Measurements from ENCODE around the gene ENTPD8.
"Not testable (repeated sequence)": the region's sequence is repeated elsewhere in the genome, so short reads cannot be mapped to it uniquely, and the experiment has no call there.

The ENTPD8 gene

GRCh38 chr9:137393176-137394150 lies 47.7 kb downstream of the ENTPD8 start:
- DNase-seq (ENCODE audit: low read depth) = no peak

DNA sequence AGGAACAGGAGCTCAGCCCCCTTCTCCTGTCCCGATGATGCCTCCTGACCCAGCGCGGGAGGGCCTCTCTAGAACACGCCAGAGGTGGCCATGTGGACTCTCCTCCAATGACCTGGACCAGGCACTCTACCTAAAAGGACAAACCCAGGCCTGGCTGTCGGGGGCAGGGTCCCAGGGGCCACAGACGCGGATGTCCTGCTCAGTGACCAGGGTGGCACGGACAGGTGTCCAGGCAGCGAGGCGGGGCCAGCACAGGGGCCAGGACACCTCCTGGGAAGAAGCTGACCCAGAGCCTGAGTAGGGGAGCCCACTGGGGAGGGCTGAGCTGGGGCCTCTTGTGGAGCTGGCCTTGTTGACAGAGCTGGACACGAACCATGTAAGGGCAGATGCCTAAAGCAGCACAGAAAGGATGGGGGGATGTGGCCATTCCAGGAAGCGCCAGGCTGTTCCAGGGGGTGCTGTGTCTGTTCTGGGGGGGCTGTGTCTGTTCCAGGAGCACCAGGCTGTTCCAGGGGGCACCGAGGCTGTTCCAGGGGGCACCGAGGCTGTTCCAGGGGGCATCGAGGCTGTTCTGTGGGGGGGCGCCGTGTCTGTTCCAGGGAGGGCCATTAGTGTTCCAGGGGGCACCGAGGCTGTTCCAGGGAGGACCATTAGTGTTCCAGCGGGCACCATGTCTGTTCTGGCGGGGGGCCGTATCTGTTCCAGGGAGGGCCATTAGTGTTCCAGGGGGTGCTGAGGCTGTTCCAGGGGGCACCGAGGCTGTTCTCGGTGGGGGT lies 48.7 kb downstream of the ENTPD8 start:
- no peak for DNase-seq (ENCODE audit: low read depth)

- DNase-seq (ENCODE audit: low read depth) = no peak
Observed at GRCh38 chr9:137391411-137391754, 49.8 kb downstream of the ENTPD8 start.

DNA sequence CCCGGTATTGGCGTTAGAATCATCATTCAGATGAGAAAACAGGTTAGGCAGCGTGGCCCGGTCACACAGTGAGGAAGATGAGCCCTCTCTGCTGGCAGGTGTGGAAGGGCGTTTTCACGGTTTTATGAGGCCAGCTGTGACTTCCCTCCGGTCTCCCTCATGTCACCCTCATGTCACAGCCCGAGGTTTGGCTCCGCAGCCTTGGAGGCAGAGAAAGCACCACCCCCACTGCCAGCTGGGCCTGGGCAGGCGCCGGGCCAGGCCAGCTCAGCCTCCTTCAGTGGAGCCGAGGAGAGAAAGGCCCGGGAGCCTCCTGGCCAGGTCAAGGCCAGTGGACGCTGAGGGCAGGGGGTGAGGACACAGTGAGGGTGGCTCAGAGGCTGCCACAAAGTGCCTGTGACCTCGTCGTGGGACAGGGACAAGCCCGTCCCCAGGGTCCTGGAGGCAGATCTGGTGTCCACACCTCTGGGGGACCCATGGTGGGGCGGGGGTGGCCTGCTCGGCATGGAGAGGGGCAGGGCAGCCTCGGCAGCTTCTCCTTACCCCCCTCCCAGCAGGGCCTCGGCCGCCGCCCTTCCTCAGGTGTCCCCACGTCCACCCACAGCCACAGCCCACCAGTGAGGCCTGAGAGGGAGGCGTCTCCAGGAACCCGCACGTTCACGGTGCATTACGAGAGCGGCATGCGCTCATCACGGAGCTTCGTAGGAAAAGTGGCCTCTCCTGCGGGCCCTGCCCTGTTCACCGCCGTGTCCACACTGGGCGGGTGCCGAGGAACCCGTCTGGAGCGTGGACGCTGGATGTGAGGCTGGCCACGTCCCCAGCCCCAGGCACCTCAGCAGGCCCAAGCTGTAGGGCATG lies 50.4 kb downstream of the ENTPD8 start:
- DNase-seq (ENCODE audit: low read depth) = no peak

- DNase-seq (ENCODE audit: low read depth) = no peak
Observed at GRCh38 chr9:137389428-137389746, 51.8 kb downstream of the ENTPD8 start.

DNA sequence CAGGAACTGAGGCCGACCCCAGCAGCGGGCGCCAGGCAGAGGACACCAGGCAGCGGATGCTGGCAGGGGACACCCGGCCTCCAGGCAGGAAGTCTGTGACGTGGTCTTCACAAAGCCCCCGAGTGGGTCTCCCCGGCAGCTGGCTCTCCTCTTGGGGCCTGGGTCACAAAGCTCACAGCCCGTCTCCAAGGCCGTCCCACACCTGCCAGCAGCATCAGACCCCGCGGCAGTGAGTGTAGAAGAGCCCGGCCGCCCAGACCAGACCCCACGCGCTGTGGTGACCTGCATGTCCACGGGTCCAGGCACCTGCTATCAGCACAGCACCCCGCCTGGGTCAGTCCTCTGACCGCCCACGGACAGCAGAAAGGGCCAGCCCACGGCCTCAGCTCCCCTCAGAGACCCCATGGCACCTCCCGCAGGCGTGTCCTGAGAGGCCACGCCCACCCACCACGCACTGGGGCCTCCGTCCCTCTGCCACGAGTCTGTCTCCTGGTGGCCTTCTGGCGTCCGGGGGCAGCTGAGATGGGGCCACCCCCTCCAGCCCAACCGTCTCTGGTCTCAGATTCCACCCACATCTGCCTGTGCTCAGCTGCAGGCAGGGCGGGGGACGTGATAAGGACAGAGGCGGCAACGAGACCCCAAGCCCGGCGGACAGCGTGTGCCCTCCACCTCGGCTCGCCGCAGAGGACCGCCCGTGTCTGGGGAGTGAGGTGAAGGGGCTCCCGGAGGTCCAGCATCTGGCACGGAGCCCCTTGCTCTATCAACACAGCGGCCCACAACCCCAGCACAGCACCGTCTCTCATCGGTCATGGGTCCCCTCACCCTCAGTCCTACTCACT lies 52.3 kb downstream of the ENTPD8 start:
- DNase-seq (ENCODE audit: low read depth) = no peak

DNA sequence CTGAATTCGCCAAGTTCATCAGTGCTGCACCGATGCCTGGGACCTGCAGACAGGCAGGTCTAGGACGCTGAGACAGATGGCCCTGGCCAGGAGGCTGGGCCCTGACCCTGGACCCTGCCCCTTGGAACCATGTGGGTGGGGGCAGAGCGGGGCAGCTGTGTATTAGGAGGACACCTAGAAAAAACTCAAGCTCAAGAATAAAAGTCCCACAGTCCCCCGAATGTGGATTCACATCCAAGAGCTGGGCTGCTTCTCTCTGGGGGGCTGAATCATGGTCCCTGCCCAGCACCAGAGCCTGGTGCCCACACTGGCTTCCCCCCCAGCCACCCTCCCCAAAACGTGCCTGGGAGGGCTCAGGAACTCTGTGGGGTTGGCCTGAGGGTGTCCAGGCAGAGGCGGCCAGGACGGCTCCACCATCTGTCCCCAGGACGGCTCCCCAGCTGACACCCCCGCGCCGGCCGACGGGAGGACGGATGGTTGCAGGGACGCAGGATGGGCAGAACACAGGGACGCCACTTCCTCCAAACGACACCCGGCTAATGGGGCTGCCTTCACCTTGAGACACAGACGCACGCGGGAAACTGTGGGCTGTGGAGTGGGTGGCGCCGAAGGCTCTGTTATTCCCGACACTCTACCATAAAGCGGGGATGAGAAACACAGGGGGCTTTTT lies 53.1 kb downstream of the ENTPD8 start:
- no peak for DNase-seq (ENCODE audit: low read depth)

- DNase-seq (ENCODE audit: low read depth) = no peak
Observed at GRCh38 chr9:137387114-137387890, 53.9 kb downstream of the ENTPD8 start.

DNA sequence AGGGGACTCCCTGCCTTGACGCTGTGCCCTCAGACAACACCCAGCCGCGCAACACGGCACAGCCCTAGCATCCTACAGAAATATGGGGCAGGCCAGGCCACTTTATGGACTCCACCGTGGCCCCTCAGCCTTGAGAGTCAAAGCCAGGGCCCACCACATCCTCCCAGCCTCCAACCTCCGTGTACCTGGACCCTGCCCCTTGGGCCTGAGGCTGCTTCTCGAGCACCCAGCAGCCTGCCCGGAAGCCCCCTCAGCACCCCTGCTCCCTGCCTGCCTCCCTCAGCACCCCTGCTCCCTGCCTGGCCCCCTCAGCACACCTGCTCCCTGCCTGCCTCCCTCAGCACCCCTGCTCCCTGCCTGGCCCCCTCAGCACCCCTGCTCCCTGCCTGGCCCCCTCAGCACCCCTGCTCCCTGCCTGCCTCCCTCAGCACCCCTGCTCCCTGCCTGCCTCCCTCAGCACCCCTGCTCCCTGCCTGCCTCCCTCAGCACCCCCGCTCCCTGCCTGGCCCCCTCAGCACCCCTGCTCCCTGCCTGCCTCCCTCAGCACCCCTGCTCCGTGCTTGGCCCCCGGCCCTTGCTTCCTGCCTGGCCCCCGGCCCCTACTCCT lies 54.5 kb downstream of the ENTPD8 start:
- DNase-seq (ENCODE audit: low read depth) = not testable (repeated sequence)

DNA sequence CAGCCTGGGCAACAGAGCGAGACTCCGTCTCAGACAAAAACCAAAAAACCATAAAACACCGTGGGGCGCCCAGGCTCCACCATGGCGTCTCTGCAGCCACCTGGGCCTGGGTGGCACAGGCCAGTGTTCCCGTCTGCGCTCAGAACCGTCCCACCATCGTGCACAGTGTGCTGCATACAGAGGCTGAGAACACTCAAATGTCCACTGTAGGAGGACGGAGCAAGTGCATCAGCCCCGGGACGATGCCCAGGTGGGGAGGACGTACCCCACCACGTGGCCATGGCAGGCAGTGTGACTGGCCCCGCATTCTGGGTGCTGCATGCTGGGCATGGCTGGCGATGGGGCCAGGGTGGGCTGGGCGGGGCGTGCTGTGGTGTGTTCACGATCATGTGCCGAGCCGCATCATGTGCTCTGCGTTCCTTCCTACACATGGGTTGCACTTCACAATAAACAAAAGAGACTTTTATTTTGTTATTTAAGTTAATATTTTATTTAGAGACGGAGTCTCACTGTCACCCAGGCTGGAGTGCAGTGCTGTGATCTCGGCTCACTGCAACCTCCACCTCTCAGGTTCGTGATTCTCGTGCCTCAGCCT lies 56.0 kb downstream of the ENTPD8 start:
- no peak for DNase-seq (ENCODE audit: low read depth)
